Kidney epithelial cell (primary cell): Measurements from ENCODE around the gene TMEM30A. TPM values are rescaled to one million over a fixed set of nuclear protein-coding genes. Genes with fewer than 3 reads are reported as not detected.

Source experiments
- DNase-seq: peaks from one replicate; pipeline ENCODE4 v3.0.0-alpha.2; 2010; ENCODE audit warnings: low read depth
- H3K27me3 ChIP-seq: 2 replicates; pipeline ENCODE4 v1.6.0; 2011; ENCODE audit warnings: low read length; ENCODE audit not compliant: control insufficient read depth, insufficient read depth
- H3K36me3 ChIP-seq: 2 replicates; pipeline ENCODE4 v1.5.1; 2011; ENCODE audit warnings: low read length; ENCODE audit not compliant: control insufficient read depth, insufficient read depth
- H3K4me3 ChIP-seq: 2 replicates; pipeline ENCODE4 v1.5.1; 2011; ENCODE audit warnings: low read depth, mild to moderate bottlenecking, control low read depth, low read length
- total RNA-seq: library from RNA; depleted of rRNA; stranded (reverse); fragments of >200 nt; gene quantifications from 2 replicates; pipeline ENCODE4 v1.2.3, GENCODE V29; 2015
- TF ChIP-seq, protein P1 (sequence below): IDR thresholded peaks from 2 replicates; pipeline ENCODE4 v1.5.1; 2011; ENCODE audit warnings: mild to moderate bottlenecking, moderate library complexity, low read length, control low read depth, inconsistent platforms; ENCODE audit not compliant: insufficient read depth, poor library complexity, severe bottlenecking

The TMEM30A gene
- total RNA-seq, 1 donor from 2014 or later = 88.9 TPM

DNA sequence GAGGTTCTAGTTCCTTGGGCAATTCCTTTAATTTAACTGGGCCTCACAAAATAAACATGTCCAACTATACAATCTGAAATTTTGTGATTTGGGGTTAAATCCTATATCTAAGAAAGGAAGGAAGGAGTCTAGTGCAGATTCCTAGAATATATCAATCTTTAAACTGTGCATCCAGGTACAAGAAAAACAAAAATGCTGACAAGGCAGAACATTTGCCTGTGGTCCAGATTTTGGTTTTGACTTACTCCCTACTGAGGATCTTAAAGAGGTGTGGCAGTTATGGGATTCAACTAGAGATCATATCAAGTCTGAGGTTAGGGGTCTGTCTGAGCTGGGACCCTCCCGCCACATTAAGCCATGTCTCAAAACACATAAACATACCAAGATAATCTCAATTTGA is 23.3 kb downstream of the TMEM30A start:
- Histone ChIP-seq H3K4me3 (no peak overlapping the region), H3K27me3 (no peaks in the 10 kb centered on the region), H3K36me3 (no peaks in the 10 kb centered on the region)
- TF ChIP-seq, protein P1, sequence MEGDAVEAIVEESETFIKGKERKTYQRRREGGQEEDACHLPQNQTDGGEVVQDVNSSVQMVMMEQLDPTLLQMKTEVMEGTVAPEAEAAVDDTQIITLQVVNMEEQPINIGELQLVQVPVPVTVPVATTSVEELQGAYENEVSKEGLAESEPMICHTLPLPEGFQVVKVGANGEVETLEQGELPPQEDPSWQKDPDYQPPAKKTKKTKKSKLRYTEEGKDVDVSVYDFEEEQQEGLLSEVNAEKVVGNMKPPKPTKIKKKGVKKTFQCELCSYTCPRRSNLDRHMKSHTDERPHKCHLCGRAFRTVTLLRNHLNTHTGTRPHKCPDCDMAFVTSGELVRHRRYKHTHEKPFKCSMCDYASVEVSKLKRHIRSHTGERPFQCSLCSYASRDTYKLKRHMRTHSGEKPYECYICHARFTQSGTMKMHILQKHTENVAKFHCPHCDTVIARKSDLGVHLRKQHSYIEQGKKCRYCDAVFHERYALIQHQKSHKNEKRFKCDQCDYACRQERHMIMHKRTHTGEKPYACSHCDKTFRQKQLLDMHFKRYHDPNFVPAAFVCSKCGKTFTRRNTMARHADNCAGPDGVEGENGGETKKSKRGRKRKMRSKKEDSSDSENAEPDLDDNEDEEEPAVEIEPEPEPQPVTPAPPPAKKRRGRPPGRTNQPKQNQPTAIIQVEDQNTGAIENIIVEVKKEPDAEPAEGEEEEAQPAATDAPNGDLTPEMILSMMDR = no peak
- no peak for DNase-seq

DNA sequence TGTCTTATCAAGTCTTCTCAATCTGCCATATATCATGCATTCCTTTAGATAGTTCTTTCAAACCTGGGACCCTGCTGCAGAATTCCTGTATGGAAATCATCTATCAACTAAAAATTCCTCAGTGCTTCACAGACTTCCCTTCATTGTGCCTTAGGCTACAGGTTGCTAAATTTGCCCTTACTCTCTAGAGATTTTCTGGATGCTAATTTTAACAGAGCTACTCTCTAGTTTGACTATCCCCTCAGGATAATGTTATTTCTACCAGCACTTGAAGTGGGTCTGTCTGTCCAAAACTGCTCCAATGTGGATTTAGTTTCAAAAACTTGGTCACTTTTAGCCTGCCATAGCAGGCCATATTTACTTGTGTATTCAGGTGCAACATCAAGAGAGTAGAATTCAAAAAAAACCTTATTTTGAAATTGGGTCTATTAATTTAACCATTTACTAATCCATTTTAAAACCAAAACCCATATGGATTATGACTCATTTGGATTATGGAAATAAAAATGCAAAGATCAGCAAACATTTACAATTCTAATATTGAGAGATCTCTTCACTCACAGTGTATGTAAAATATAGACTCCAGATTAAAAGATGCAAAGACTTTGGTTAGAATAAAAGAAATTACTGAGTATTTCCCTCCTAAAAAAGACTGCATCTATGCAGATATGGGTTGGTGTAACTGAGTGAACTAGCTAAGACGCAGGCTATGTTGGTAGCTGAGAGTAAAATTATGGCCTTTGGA is 27.1 kb downstream of the TMEM30A start:
- H3K4me3 ChIP-seq = no peak overlapping the region
- H3K36me3 ChIP-seq = no peaks in the 10 kb centered on the region
- TF ChIP-seq, protein P1 = no peak
- DNase-seq = no peak
- no peaks in the 10 kb centered on the region for H3K27me3 ChIP-seq

DNA sequence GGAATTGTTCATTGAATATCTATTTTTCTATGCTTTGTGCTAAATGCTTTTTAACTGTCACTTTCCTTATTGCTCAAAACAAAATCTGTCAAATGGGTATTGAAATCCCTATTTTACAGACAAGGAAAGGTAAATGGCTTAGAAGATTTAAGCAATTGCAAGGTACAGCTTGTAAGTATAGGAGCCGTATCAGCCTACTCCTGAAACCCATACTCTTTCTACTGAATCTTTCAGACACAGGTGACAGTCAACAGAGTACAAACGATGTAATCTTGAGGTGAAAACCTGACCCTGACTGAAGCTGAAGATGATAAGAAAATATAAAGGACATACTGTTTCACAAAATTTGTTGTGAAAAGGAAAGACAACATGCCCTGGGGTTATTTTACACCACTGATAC is 34.0 kb downstream of the TMEM30A start:
- H3K27me3 ChIP-seq = no peaks in the 10 kb centered on the region
- TF ChIP-seq, protein P1 = no peak
- H3K4me3 ChIP-seq = no peak overlapping the region
- no peak for DNase-seq
- H3K36me3 ChIP-seq = no peaks in the 10 kb centered on the region

DNA sequence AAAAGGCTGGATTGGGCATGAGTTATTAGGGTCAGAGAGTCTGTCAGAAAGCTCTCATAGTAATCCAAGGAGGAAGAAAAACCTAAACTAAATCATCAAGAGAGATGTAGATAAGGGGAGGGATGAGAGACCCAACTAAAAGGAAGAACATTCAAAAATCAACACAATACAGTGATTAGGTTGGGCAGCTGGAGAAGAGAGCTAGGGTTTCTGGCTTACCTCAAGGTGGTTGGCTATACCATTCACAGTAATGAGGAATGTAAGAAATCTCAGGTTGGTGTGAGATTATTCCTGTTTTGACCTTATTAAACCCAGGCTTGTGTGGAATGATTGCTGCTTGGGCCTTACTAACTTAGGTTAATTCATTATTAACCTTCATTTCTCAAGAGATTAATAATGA is 34.8 kb downstream of the TMEM30A start:
- TF ChIP-seq, protein P1 = no peak
- Histone ChIP-seq H3K36me3 (no peaks in the 10 kb centered on the region), H3K27me3 (no peaks in the 10 kb centered on the region), H3K4me3 (no peak overlapping the region)
- DNase-seq = no peak

DNA sequence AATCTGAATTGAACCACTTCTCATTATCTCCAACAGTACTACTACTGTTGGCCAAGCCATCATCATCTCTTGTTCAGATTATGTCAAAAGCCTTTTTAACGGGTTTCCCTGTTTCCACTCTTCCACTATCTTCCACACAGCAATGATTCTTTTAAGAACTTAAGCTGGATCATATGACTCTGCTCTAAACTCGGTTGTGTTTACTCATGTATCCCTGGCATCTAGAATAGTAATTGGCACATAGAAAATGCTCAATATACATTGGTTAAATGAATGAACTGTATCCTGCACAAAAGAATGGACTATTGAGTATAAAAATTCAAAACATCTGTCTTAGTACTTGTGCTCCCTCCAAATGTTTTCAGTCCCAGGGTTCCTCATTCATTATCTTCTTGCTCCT is 38.2 kb downstream of the TMEM30A start:
- Histone ChIP-seq H3K27me3 (no peaks in the 10 kb centered on the region), H3K36me3 (no peaks in the 10 kb centered on the region), H3K4me3 (no peak overlapping the region)
- DNase-seq = no peak
- TF ChIP-seq, protein P1 = no peak

DNA sequence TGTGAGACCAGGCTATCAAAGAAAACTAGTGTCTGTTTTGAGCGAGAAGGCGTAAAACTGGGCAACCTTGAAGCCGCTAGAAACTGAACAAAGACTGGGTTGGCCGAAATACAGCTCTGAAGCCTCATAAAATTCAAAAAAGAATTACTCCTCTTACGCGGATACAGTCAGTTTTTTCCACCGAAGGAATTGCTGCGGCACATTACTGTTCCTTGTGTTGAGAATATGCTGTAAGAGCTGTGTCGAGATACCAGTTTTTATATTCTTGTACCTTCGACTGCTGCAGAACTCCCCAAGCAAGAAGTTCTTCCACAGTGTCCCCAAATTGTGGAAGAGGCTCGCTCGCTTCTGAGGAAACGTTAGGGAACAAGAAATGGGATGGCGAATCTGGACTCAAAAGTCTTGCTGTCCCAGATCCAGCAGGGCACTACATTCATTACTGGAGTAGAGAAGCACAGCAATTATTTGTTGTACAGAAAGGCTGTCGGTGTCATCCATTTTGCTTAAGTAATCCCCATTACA is 40.5 kb downstream of the TMEM30A start:
- H3K27me3 ChIP-seq = no peaks in the 10 kb centered on the region
- H3K36me3 ChIP-seq = no peaks in the 10 kb centered on the region
- TF ChIP-seq, protein P1 = no peak
- DNase-seq = no peak
- peak overlapping the region; percentile 62 for H3K4me3 ChIP-seq
